Ascending aorta (tissue), 2 donors: Measurements from ENCODE around the gene MYOCD. TPM values are rescaled to one million over a fixed set of nuclear protein-coding genes. Genes with fewer than 3 reads are reported as not detected.
A peak's percentile ranks its signal among the peaks of the same experiment; 100 is the strongest.

ENCODE experiments used
- DNase-seq, 2 donors: peaks; one replicate each; pipeline ENCODE4 v3.0.0-alpha.2; 2019; ENCODE audit warnings: low spot score in 2 of 2
- H3K27ac ChIP-seq, 2 donors: fragments of 200-600 bp; sonication (generic); one replicate each; pipeline ENCODE4 v1.5.1; 2016 to 2017; ENCODE audit warnings: mild to moderate bottlenecking in 1 of 2
- H3K27me3 ChIP-seq: fragments of 200-600 bp; sonication (generic); one replicate; pipeline ENCODE4 v1.5.1; 2017
- H3K36me3 ChIP-seq, 2 donors: fragments of 200-600 bp; sonication (generic); one replicate each; pipeline ENCODE4 v1.5.1; 2016
- H3K4me1 ChIP-seq, 2 donors: fragments of 200-600 bp; sonication (generic); one replicate each; pipeline ENCODE4 v1.5.1; 2016 to 2017; ENCODE audit warnings: mild to moderate bottlenecking in 1 of 2
- H3K4me3 ChIP-seq, 2 donors: fragments of 200-600 bp; sonication (generic); one replicate each; pipeline ENCODE4 v1.5.1; 2016 to 2017; ENCODE audit warnings: mild to moderate bottlenecking in 1 of 2
- H3K9me3 ChIP-seq, 2 donors: fragments of 200-600 bp; sonication (generic); one replicate each; pipeline ENCODE4 v1.5.1; 2016
- CTCF ChIP-seq, 3 experiments: fragments of 200-600 bp in 2 of 3; fragments of 450-650 bp in 1 of 3; sonication (generic) in 2 of 3; IDR thresholded peaks; one replicate each; pipeline ENCODE4 v1.5.1; 2016 to 2019; ENCODE audit warnings: antibody characterized with exemption in 3 of 3, mild to moderate bottlenecking in 1 of 3, moderate library complexity in 1 of 3
- intact Hi-C: fragments of 100-400 bp; cut with DNase I; formaldehyde crosslinking; loops from one replicate; pipeline ENCODE4 v1.15.1; 2023
- total RNA-seq: library from RNA; depleted of rRNA; stranded (reverse); fragments of >200 nt; gene quantifications from one replicate; pipeline ENCODE4 v1.1.0, GENCODE V29; 2016

MYOCD gene
- total RNA-seq, 1 donor from 2014 or later: 153 TPM

GRCh38 chr17:12769981-12770380 lies 104.3 kb downstream of the MYOCD start:
- no peak for TF ChIP-seq CTCF (IDR thresholded peaks at IDR 0.05)
- H3K27me3 ChIP-seq: no peaks in the 10 kb centered on the region
- no peak for DNase-seq
- no peaks in the 10 kb centered on the region for H3K4me1 ChIP-seq
- H3K4me3 ChIP-seq: no peak overlapping the region
- no peak overlapping the region for H3K27ac ChIP-seq
- no peaks in the 10 kb centered on the region for H3K9me3 ChIP-seq
- intact Hi-C loops: loop anchor here (10.0 kb wide), 1 partner anchor 235 kb away; no protein-coding TSS in a partner anchor
- peaks cover 0 to 1% of the 10 kb centered on the region in 2 donors for H3K36me3 ChIP-seq

- TF ChIP-seq CTCF (IDR thresholded peaks at IDR 0.05): no peak
- Histone ChIP-seq H3K36me3 (no peaks in the 10 kb centered on the region), H3K9me3 (no peaks in the 10 kb centered on the region), H3K4me1 (no peaks in the 10 kb centered on the region), H3K4me3 (no peak overlapping the region), H3K27ac (no peak overlapping the region), H3K27me3 (no peaks in the 10 kb centered on the region)
- intact Hi-C loops: no loop called here
- DNase-seq: no peak
Measured at GRCh38 chr17:12773153-12773552, 107.5 kb downstream of the MYOCD start.

DNA sequence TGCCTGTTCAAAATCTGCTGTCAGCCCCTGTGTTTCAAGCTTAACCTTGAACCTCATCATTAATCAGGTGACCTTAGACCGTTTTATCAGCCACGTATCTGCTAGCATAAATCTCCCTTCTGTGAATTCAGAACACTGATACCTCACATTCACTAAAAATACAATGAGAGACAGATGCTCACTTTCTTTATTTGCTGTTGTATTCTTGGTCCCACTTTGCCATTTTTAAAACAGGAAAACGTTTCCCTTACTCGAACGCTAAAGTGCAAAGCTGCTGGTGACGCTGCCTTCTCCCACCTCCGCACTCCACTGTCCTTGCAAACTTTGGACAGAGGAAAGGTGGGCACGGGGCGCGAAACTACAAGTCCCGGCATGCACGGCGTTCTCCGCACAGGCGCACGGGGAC lies 123.4 kb downstream of the MYOCD start:
- TF ChIP-seq CTCF (IDR thresholded peaks at IDR 0.05): no peak
- Histone ChIP-seq H3K4me3 (peak overlapping the region; percentile 72 to 74), H3K36me3 (no peaks in the 10 kb centered on the region), H3K27me3 (no peaks in the 10 kb centered on the region), H3K9me3 (no peaks in the 10 kb centered on the region), H3K4me1 (peaks cover 0 to 6% of the 10 kb centered on the region in 2 donors), H3K27ac (peak overlapping the region; percentile 49 to 81)
- intact Hi-C loops: loop anchor here (10.0 kb wide), 1 partner anchor 226 kb away; the partner anchor contains the start of gene ELAC2
- no peak for DNase-seq

- no peaks in the 10 kb centered on the region for H3K9me3 ChIP-seq
- peak in 1 of 2 donors; percentile 80 for DNase-seq
- peaks cover 0 to 6% of the 10 kb centered on the region in 2 donors for H3K4me1 ChIP-seq
- intact Hi-C loops: loop anchor here (10.0 kb wide), 1 partner anchor 225 kb away; the partner anchor contains the start of gene ELAC2
- peak within 1 kb of the TSS; percentile 72 to 74 for H3K4me3 ChIP-seq
- no peak for TF ChIP-seq CTCF (IDR thresholded peaks at IDR 0.05)
- H3K27ac ChIP-seq: peak within 1 kb of the TSS; percentile 49 to 81
- no peaks in the 10 kb centered on the region for H3K27me3 ChIP-seq
- H3K36me3 ChIP-seq: no peaks in the 10 kb centered on the region
Measured at GRCh38 chr17:12789481-12790248, 124.0 kb downstream of the MYOCD start, which contains the start of gene ARHGAP44. ARHGAP44 (plus strand) TSS chr17:12789498; CDS start chr17:12789839, 341 bp downstream.

DNA sequence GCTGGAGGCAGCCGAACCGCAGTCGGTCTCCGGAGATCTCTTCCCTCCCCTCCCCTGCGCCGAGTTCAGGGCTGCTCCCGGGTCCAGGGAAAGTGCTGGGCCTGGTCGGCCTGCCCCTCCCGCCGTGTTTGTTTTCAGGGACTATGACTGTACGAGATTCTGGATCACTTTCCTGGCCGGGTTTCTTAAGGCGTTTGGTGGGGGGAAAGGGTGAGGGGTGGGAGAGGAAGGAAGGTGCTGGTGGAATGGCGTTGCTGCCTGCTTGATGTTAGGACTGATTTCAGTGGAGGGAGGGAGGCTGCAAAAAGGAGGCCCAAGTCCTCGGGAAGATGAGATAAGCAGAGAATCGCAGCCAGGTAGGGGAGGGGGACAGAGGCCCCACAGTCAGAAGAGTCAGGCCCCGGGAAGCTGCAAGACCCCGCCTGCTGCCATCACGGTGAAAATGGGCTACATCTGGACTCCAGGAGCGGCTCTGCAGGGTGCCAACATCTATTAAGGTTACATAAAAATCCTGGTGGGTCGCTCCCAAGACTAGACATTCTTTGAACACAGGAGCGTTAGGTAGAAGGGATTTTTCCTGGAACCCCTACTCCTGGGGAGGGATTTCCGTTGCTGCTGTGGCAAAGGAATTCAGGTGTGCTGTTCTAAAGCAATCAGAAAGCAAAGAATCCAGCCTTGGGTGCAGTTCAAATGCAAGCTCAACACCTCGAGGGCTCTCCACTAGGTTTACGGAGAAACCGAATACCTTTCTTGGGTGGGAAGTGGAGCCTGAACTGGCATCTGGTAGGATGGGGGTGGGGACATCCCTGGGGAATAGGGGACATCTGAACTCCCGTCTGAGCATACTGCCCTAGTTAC lies 124.8 kb downstream of the MYOCD start:
- peak overlapping the region; percentile 72 to 74 for H3K4me3 ChIP-seq
- no peak for TF ChIP-seq CTCF (IDR thresholded peaks at IDR 0.05)
- H3K36me3 ChIP-seq: no peaks in the 10 kb centered on the region
- H3K27me3 ChIP-seq: no peaks in the 10 kb centered on the region
- no peak for DNase-seq
- peaks cover 0 to 6% of the 10 kb centered on the region in 2 donors for H3K4me1 ChIP-seq
- intact Hi-C loops: no loop called here
- no peak overlapping the region for H3K27ac ChIP-seq
- no peaks in the 10 kb centered on the region for H3K9me3 ChIP-seq
